Stomach (tissue), 19 donors: Measurements from ENCODE around the gene C3. TPM values are rescaled to one million over a fixed set of nuclear protein-coding genes. Genes with fewer than 3 reads are reported as not detected.

ENCODE experiments used
- DNase-seq, 2 donors: peaks; one replicate each; pipeline versions ENCODE4 v3.0.0 to v3.0.0-alpha.2; 2013 to 2019
- H3K27ac ChIP-seq, 5 donors: fragments of 200-600 bp in 4 of 5; sonication (generic) in 4 of 5; one replicate each; pipeline ENCODE4 v1.5.1; 2013 to 2019; ENCODE audit warnings: mild to moderate bottlenecking in 1 of 5, moderate library complexity in 1 of 5
- H3K27me3 ChIP-seq, 3 donors: fragments of 200-600 bp; sonication (generic); one replicate each; pipeline ENCODE4 v1.5.1; 2017 to 2019; ENCODE audit warnings: mixed run types in 1 of 3
- H3K36me3 ChIP-seq, 4 donors: fragments of 200-600 bp; sonication (generic); 1 replicate in 3 of 4; 2 replicates in 1 of 4; pipeline ENCODE4 v1.5.1; 2016 to 2019
- H3K4me1 ChIP-seq, 4 donors: fragments of 200-600 bp; sonication (generic); one replicate each; pipeline ENCODE4 v1.5.1; 2016 to 2019
- H3K4me3 ChIP-seq, 4 donors: fragments of 200-600 bp; sonication (generic) in 3 of 4; one replicate each; pipeline ENCODE4 v1.5.1; 2016 to 2019; ENCODE audit warnings: mild to moderate bottlenecking in 1 of 4
- H3K9me3 ChIP-seq, 4 donors: fragments of 200-600 bp; sonication (generic); one replicate each; pipeline ENCODE4 v1.5.1; 2016 to 2019
- EP300 ChIP-seq: sonication (generic); formaldehyde crosslinking; IDR thresholded peaks from one replicate; pipeline ENCODE4 v1.6.1; 2017; ENCODE audit warnings: antibody characterized with exemption
- POLR2A ChIP-seq, 4 donors: fragments of 450-650 bp; IDR thresholded peaks; one replicate each; pipeline ENCODE4 v1.6.1; 2016; ENCODE audit warnings: antibody characterized with exemption in 4 of 4, control low read depth in 2 of 4, mild to moderate bottlenecking in 1 of 4, moderate library complexity in 1 of 4
- POLR2AphosphoS5 ChIP-seq, 3 donors: sonication (generic); formaldehyde crosslinking; IDR thresholded peaks; one replicate each; pipeline ENCODE4 v1.6.1; 2016; ENCODE audit warnings: antibody characterized with exemption in 3 of 3
- WGBS, 5 donors: extraction: QIAGEN DNeasy Blood & Tissue Kit in 3 of 5; methylation state at CpG; one replicate each; pipeline versions ENCODE4 v1.1.5 to v1.1.7; 2013 to 2018; 5-methylcytosine and 5-hydroxymethylcytosine counted together
- intact Hi-C: fragments of 100-400 bp; cut with DNase I; formaldehyde crosslinking; loops from one replicate; pipeline ENCODE4 v1.15.1; 2023; ENCODE audit warnings: low total_unique reads
- long read RNA-seq, 10 donors: transcript quantifications; one replicate each; lab custom pipeline, GENCODE V29; 2026
- polyA plus RNA-seq, 3 donors: library from polyadenylated mRNA; stranded (reverse); fragments of 200-250 nt; gene quantifications; one replicate each; pipeline ENCODE4 v1.2.3, GENCODE V29; 2013
- total RNA-seq, 5 donors: library from RNA; depleted of rRNA; stranded (reverse); fragments of >200 nt; gene quantifications; one replicate each; pipeline versions ENCODE4 v1.1.0 to v1.2.3, GENCODE V29; 2014 to 2016
- TF ChIP-seq, protein P1 (sequence below), 7 experiments: fragments of 450-650 bp in 4 of 7; fragments of 200-600 bp in 3 of 7; sonication (generic) in 3 of 7; IDR thresholded peaks; one replicate each; pipeline ENCODE4 v1.5.1; 2016 to 2019; ENCODE audit warnings: antibody characterized with exemption in 7 of 7, control low read depth in 2 of 7, mild to moderate bottlenecking in 1 of 7
- donor health status: healthy with polysubstance abuse.
- donor health status: Bipolar disorder and iron deficiency.
- donor health status: healthy.

Gene C3
- 1,000 to 10,000 TPM in 1 of 5 donors, 100 to 1,000 TPM in 2, 10 to 100 TPM in 2; 35.3 to 1,672 (median 430) TPM for total RNA-seq
- polyA plus RNA-seq = 100 to 1,000 TPM in 1 of 3 donors, 10 to 100 TPM in 2; 22.8 to 367 (median 75.0) TPM
- long read RNA-seq, donor 1 = 0 reads
- long read RNA-seq, donor 2, partial matches to known transcripts = 0 of 2 reads
- long read RNA-seq, donor 2, other reads (novel, unspliced or antisense) = 0 of 2 reads
- long read RNA-seq, donor 3 = 0 reads
- long read RNA-seq, donor 4 = 0 reads
- long read RNA-seq, donor 5 = 0 reads
- long read RNA-seq, donor 6, partial matches to known transcripts = 0 of 1 reads
- long read RNA-seq, donor 6, other reads (novel, unspliced or antisense) = 0 of 1 reads
- long read RNA-seq, donor 7 = 0 reads
- long read RNA-seq, donor 8, full-length matches to known transcripts = 1 of 1 reads
- long read RNA-seq, donor 8, partial matches to known transcripts = 0 of 1 reads
- long read RNA-seq, donor 8, other reads (novel, unspliced or antisense) = 0 of 1 reads
- long read RNA-seq, donor 9, partial matches to known transcripts = 49 of 55 reads
- long read RNA-seq, donor 9, other reads (novel, unspliced or antisense) = 6 of 55 reads
- long read RNA-seq, donor 10 = 0 reads

DNA sequence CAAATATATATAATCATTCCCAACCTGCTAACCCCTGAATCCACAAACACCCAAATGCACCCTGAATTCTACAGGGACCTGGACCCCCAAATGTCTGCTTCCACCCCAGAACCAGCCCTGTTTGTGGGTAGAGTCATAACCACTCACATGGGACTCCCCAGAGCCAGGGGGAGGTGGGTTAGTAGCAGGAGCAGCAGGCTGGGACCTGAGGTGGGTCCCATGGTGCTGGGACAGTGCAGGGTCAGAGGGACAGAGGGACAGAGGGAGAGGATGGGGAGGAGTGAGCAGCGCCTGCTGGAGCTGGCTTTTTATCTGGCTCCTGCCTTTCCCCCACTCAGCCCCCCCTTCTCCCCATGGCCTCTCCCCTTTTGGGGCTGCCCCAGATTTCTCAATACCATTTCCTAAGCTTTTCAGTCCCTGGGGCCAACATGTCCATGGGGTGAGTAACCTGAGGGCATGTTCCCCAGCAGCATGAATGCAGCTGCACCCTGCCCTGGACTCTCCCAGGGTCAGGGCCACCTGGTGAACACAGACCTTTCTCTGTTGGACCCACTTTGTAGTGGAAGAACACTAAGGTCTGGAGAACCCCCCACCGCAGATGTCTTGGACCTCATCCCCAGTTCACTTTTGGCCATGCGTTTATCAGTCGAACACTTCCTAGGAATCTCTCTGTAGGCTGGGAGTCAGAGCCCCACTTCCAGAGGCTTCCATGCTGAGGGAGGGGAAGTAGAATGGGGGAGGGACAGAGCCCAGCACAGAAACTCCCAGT, at the start of gene C3:
Gene C3 (minus strand): TSS at position 282 of the 769 bp plus-strand sequence. CDS start 61 bp downstream, at position 221.
- Histone ChIP-seq H3K27ac (peak within 1 kb of the TSS in 2 of 5 donors; percentile 49 to 56), H3K4me1 (peaks cover 0 to 47% (median 13%) of the 10 kb centered on the region in 4 donors), H3K9me3 (no peaks in the 10 kb centered on the region), H3K36me3 (no peaks in the 10 kb centered on the region), H3K4me3 (peak within 1 kb of the TSS; percentile 8 to 38 (median 23)), H3K27me3 (peaks cover 0 to 24% (median 0%) of the 10 kb centered on the region in 3 donors)
- DNase-seq = peak; percentile 32 to 56
- intact Hi-C loops = no loop called here
- no peak for TF ChIP-seq EP300
- WGBS, 5 donors = 68 to 78% (median 74%) methylated on average over 4 of the region's 4 CpGs

DNA sequence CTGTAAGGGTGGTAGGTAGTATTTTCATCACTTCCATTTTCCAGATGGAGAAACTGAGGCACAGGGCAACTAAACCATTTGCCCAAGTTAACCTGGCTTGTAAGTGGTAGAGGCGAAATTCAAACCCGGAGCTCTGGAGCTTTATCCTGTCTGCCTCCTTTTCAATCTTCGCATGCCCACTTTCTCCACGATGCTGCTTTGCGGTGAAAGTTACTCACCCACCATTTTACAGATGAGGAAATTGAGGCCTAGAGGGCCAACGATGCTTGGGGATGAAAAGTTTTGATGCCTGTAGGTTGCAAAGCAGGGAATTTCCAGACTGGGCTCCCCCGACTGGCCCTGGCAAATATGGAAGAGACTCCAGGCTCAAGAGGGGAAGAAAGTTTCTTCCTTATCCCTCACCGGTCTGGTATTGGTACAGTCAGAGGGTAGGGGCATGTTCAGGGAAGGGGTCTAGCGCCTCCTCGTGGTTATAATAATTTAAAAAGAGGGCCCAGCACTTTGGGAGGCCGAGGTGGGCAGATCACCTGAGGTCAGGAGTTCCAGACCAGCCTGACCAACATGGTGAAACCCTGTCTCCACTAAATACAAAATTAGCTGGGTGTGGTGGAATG, 48.7 kb upstream of the C3 start:
- DNase-seq = peak in 1 of 2 donors; percentile 49
- intact Hi-C loops = no loop called here
- Histone ChIP-seq H3K4me3 (no peak overlapping the region), H3K36me3 (no peaks in the 10 kb centered on the region), H3K9me3 (no peaks in the 10 kb centered on the region), H3K27me3 (peaks cover 0 to 33% (median 0%) of the 10 kb centered on the region in 3 donors), H3K27ac (peak overlapping the region in 1 of 5 donors; percentile 89), H3K4me1 (peaks cover 0 to 33% (median 28%) of the 10 kb centered on the region in 4 donors)
- WGBS, 5 donors = 49 to 60% (median 55%) methylated on average over 11 of the region's 11 CpGs
- TF ChIP-seq POLR2AphosphoS5 (IDR thresholded peaks at IDR 0.05) (no peak), EP300 (no peak), POLR2A (IDR thresholded peaks at IDR 0.05) (no peak)
- TF ChIP-seq, protein P1, sequence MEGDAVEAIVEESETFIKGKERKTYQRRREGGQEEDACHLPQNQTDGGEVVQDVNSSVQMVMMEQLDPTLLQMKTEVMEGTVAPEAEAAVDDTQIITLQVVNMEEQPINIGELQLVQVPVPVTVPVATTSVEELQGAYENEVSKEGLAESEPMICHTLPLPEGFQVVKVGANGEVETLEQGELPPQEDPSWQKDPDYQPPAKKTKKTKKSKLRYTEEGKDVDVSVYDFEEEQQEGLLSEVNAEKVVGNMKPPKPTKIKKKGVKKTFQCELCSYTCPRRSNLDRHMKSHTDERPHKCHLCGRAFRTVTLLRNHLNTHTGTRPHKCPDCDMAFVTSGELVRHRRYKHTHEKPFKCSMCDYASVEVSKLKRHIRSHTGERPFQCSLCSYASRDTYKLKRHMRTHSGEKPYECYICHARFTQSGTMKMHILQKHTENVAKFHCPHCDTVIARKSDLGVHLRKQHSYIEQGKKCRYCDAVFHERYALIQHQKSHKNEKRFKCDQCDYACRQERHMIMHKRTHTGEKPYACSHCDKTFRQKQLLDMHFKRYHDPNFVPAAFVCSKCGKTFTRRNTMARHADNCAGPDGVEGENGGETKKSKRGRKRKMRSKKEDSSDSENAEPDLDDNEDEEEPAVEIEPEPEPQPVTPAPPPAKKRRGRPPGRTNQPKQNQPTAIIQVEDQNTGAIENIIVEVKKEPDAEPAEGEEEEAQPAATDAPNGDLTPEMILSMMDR (IDR thresholded peaks at IDR 0.05) = peak in 2 of 7 experiments; percentile 15 to 21

DNA sequence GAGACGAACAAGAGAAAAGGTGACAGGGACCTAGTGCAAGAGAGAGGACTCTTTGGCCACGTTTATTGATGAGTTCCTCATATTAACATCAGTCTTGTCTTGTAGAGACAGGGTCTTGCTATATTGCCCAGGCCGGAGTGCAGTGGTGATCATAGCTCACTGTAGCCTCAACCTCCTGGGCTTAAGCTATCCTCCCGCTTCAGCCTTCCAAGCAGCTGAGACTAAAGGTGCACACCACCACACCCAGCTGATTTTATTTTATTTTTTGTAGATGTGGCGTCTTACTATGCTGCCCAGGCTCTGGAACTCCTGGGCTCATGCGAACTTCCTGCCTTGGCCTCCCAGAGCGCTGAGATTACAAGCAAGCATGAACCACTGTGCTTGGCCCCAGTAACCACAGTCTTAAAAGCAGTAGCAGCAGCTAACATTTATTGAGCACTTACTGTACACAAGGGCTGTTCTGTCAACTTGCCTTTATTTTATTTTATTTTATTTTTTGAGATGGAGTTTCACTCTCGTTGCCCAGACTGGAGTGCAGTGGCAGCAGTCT, 47.9 kb upstream of the C3 start:
- intact Hi-C loops = no loop called here
- no peaks in the 10 kb centered on the region for H3K9me3 ChIP-seq
- WGBS, 5 donors = 44 to 58% (median 54%) methylated on average over 8 of the region's 8 CpGs
- H3K4me1 ChIP-seq = peaks cover 0 to 33% (median 28%) of the 10 kb centered on the region in 4 donors
- H3K36me3 ChIP-seq = peaks cover 0 to 1% (median 0%) of the 10 kb centered on the region in 4 donors
- TF ChIP-seq POLR2AphosphoS5 (IDR thresholded peaks at IDR 0.05) = no peak
- no peak for TF ChIP-seq POLR2A (IDR thresholded peaks at IDR 0.05)
- TF ChIP-seq, protein P1 (IDR thresholded peaks at IDR 0.05) = no peak
- TF ChIP-seq EP300 = no peak
- peaks cover 0 to 33% (median 0%) of the 10 kb centered on the region in 3 donors for H3K27me3 ChIP-seq
- DNase-seq = no peak
- peak overlapping the region in 1 of 4 donors; percentile 58 for H3K4me3 ChIP-seq
- peak overlapping the region; percentile 6 to 91 (median 87) for H3K27ac ChIP-seq

DNA sequence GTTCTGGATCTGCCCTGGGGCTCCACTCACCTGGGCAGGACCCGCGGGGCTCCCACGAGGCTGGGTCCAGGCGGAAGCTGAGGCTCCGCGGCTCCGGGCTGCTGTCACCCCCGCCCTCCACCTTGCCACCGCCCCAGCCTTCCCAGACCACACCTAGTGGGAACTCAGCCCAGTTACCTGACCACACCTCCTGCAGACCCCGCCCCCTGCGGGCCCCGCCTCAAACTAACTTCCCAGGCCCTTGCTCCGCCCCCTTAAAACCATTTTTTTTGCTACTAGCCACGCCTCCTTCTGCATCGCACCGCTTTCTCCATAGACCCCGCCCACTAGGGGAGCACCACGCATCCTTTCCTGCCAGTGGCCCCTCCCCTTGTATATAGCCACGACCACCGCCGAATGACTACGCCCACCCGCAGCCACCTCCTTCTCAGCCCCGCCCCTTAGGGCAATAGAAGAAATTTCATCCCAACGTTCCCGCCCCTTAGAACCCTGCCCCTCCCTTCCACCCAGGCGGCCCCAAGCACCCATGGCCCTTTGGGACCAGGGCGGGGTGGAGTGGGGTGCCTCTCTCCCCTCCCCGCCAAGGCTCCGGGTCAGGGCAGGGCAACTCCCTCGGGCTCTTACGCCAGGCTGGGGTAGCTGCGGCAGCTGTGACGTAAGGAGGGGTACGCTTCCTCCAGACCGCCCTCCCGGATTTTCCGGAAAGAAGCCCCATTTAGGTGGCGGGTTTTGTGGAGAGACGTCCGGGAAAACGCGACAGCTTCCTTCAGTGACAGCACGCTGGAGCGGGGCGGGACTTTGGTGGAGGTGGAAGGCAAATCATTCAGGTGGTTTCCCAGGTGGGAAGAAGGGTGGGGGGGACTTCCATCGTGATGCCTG, 47.1 kb upstream of the C3 start, which contains the start of gene SH2D3A:
Gene SH2D3A (minus strand): TSS at position 79 of the 879 bp plus-strand sequence. CDS start 3,687 bp downstream, outside the sequence.
- 2 to 3% (median 3%) methylated on average over 33 to 47 of the region's 47 CpGs for WGBS, 5 donors
- no peaks in the 10 kb centered on the region for H3K9me3 ChIP-seq
- H3K4me1 ChIP-seq = peaks cover 0 to 33% (median 28%) of the 10 kb centered on the region in 4 donors
- peak; percentile 96 for DNase-seq
- intact Hi-C loops = no loop called here
- peaks cover 0 to 8% (median 2%) of the 10 kb centered on the region in 4 donors for H3K36me3 ChIP-seq
- TF ChIP-seq, protein P1 (IDR thresholded peaks at IDR 0.05) = peak in 2 of 7 experiments; percentile 13 to 29
- TF ChIP-seq EP300 (no peak), POLR2A (IDR thresholded peaks at IDR 0.05) (peak in 2 of 4 donors; percentile 19 to 81), POLR2AphosphoS5 (IDR thresholded peaks at IDR 0.05) (peak in 2 of 3 donors; percentile 77 to 88)
- peak within 1 kb of the TSS; percentile 43 to 58 (median 50) for H3K4me3 ChIP-seq
- peaks cover 0 to 33% (median 0%) of the 10 kb centered on the region in 3 donors for H3K27me3 ChIP-seq
- peak within 1 kb of the TSS; percentile 81 to 91 (median 87) for H3K27ac ChIP-seq
